GM12878 (cell line): ENCODE data around the gene PPDPF. TPM values are rescaled to one million over a fixed set of nuclear protein-coding genes. Genes with fewer than 3 reads are reported as not detected.

ENCODE experiments used
- ATAC-seq: fragments of 200-7000 bp; cut with Tn5 transposase; 3 replicates; pipeline ENCODE4 v1.9.1; 2020; ENCODE audit warnings: mild to moderate bottlenecking, moderate library complexity
- BruUV-seq: library from RNA; stranded (reverse); fragments of 400-500 nt; replicated peaks from 2 replicates; lab custom pipeline; 2021; lab: Mats Ljungman, UMichigan
- CTCF ChIA-PET: fragments of 300-600 bp; sonication (Branson Sonifier 250); formaldehyde crosslinking; extraction: SDS; loops from one replicate; lab custom pipeline; 2021; ENCODE audit warnings: inconsistent platforms; lab: Yijun Ruan, JAX
- POLR2A ChIA-PET: fragments of 350-600 bp; formaldehyde crosslinking; extraction: SDS; loops from one replicate; lab custom pipeline; 2021; ENCODE audit warnings: inconsistent platforms; lab: Charles Lee
- RAD21 ChIA-PET: fragments of 300-600 bp; sonication (Branson Sonifier 250); formaldehyde crosslinking; loops from one replicate; lab custom pipeline; 2023; ENCODE audit warnings: antibody characterized with exemption; ENCODE audit not compliant: unreplicated experiment; lab: Charles Lee
- SMC1A ChIA-PET: fragments of 300-600 bp; sonication (Branson Sonifier 250); formaldehyde crosslinking; loops from one replicate; lab custom pipeline; 2023; ENCODE audit not compliant: unreplicated experiment, uncharacterized antibody; lab: Charles Lee
- DNase-seq: peaks from one replicate; pipeline ENCODE4 v3.0.0-alpha.2; 2011; ENCODE audit warnings: low read depth, low spot score
- FAIRE-seq: peaks from 3 replicates; lab custom pipeline; 2011; peaks lifted over from hg19 to GRCh38; lab: Jason Lieb, UNC
- H2AFZ ChIP-seq: 2 replicates; pipeline ENCODE4 v1.6.0; 2011; ENCODE audit warnings: low read depth, low read length, control low read depth; ENCODE audit not compliant: control insufficient read depth
- H3K27ac ChIP-seq: 2 replicates; pipeline ENCODE4 v1.5.1; 2011; ENCODE audit warnings: control low read depth; ENCODE audit not compliant: control insufficient read depth, insufficient read depth
- H3K27me3 ChIP-seq, 2 experiments: replicated peaks in 1 of 2; 2 replicates each; pipeline versions ENCODE4 v1.6.0 to v1.6.1; 2011; ENCODE audit warnings: low read length in 1 of 2; ENCODE audit not compliant: control insufficient read depth in 2 of 2, insufficient read depth in 2 of 2
- H3K36me3 ChIP-seq, 2 experiments: 2 replicates each; pipeline ENCODE4 v1.5.1; 2011; ENCODE audit warnings: low read length in 1 of 2; ENCODE audit not compliant: control insufficient read depth in 2 of 2, insufficient read depth in 2 of 2
- H3K4me1 ChIP-seq: 2 replicates; pipeline ENCODE4 v1.6.1; 2011; ENCODE audit warnings: mild to moderate bottlenecking, low read length, moderate library complexity, mixed read lengths; ENCODE audit not compliant: control insufficient read depth, insufficient read depth
- H3K4me2 ChIP-seq: 2 replicates; pipeline ENCODE4 v1.6.0; 2011; ENCODE audit warnings: control low read depth; ENCODE audit not compliant: control insufficient read depth, insufficient read depth
- H3K4me3 ChIP-seq: fragments of 200-600 bp; sonication (generic); 2 replicates; pipeline ENCODE4 v1.5.1; 2016
- H3K79me2 ChIP-seq: 2 replicates; pipeline ENCODE4 v1.6.0; 2011; ENCODE audit warnings: low read length; ENCODE audit not compliant: control insufficient read depth, insufficient read depth
- H3K9ac ChIP-seq: 2 replicates; pipeline ENCODE4 v1.8.0; 2011; ENCODE audit warnings: low read length, control low read depth, mixed read lengths; ENCODE audit not compliant: control insufficient read depth, insufficient read depth
- H3K9me3 ChIP-seq: replicated peaks from 3 replicates; pipeline ENCODE4 v1.5.1; 2011; ENCODE audit warnings: mild to moderate bottlenecking, low read length; ENCODE audit not compliant: control insufficient read depth, insufficient read depth
- H4K20me1 ChIP-seq: 2 replicates; pipeline ENCODE4 v1.6.0; 2011; ENCODE audit not compliant: control insufficient read depth, insufficient read depth
- EGR1 ChIP-seq, 2 experiments: IDR thresholded peaks; 1 replicate in 1 of 2; 2 replicates in 1 of 2; pipeline ENCODE4 v1.6.1; 2011 to 2012; ENCODE audit warnings: low read depth in 2 of 2, low read length in 2 of 2, borderline replicate concordance in 1 of 2, mild to moderate bottlenecking in 1 of 2, moderate library complexity in 1 of 2
- EP300 ChIP-seq, 2 experiments: fragments of 150-350 bp in 1 of 2; IDR thresholded peaks; 2 replicates each; pipeline ENCODE4 v1.6.1; 2011 to 2012; ENCODE audit warnings: low read depth in 2 of 2, low read length in 2 of 2, borderline replicate concordance in 1 of 2, improper control_type of control experiment in 1 of 2, inconsistent platforms in 1 of 2; ENCODE audit not compliant: control insufficient read depth in 1 of 2
- JUNB ChIP-seq: IDR thresholded peaks from 2 replicates; pipeline ENCODE4 v1.6.1; 2016; ENCODE audit warnings: antibody characterized with exemption, mild to moderate bottlenecking
- MEF2A ChIP-seq: IDR thresholded peaks from 2 replicates; pipeline ENCODE4 v1.6.1; 2011; ENCODE audit warnings: low read depth, mild to moderate bottlenecking, low read length, moderate library complexity; ENCODE audit not compliant: insufficient read depth
- MEF2B ChIP-seq: fragments of 450-650 bp; IDR thresholded peaks from 2 replicates; pipeline ENCODE4 v1.6.1; 2018; ENCODE audit warnings: mild to moderate bottlenecking, moderate library complexity; ENCODE audit not compliant: partially characterized antibody, poor library complexity, severe bottlenecking
- MTA3 ChIP-seq: IDR thresholded peaks from 2 replicates; pipeline ENCODE4 v1.6.1; 2012; ENCODE audit warnings: low read length, inconsistent platforms, borderline replicate concordance
- MXI1 ChIP-seq: fragments of 150-350 bp; IDR thresholded peaks from 2 replicates; pipeline ENCODE4 v1.6.1; 2011; ENCODE audit warnings: low read depth, mild to moderate bottlenecking, inconsistent platforms, low read length, improper control_type of control experiment
- NFYA ChIP-seq: IDR thresholded peaks from 2 replicates; pipeline ENCODE4 v1.6.1; 2011; ENCODE audit warnings: low read depth, mild to moderate bottlenecking, low read length, improper control_type of control experiment, borderline replicate concordance
- PML ChIP-seq: IDR thresholded peaks from 2 replicates; pipeline ENCODE4 v1.6.1; 2012; ENCODE audit warnings: low read length, inconsistent platforms
- PRDM15 ChIP-seq: fragments of 450-650 bp; formaldehyde crosslinking; IDR thresholded peaks from 2 replicates; pipeline ENCODE4 v1.4.0; 2020; ENCODE audit warnings: mild to moderate bottlenecking, moderate library complexity
- RBBP5 ChIP-seq: fragments of 200-600 bp; sonication (generic); conservative IDR thresholded peaks from 2 replicates; pipeline ENCODE4 v1.6.1; 2016
- RCOR1 ChIP-seq: conservative IDR thresholded peaks from 2 replicates; pipeline ENCODE4 v1.6.1; 2012; ENCODE audit warnings: low read depth, low read length, improper control_type of control experiment
- SMAD1 ChIP-seq: fragments of 450-650 bp; IDR thresholded peaks from 2 replicates; pipeline ENCODE4 v1.6.1; 2018; ENCODE audit warnings: mild to moderate bottlenecking, low read depth; ENCODE audit not compliant: partially characterized antibody
- TAF1 ChIP-seq: IDR thresholded peaks from 2 replicates; pipeline ENCODE4 v1.6.1; 2011; ENCODE audit warnings: mild to moderate bottlenecking, low read depth, low read length, borderline replicate concordance
- TARDBP ChIP-seq: IDR thresholded peaks from 2 replicates; pipeline ENCODE4 v1.6.1; 2016; ENCODE audit warnings: borderline replicate concordance
- USF2 ChIP-seq: IDR thresholded peaks from 2 replicates; pipeline ENCODE4 v1.6.1; 2011; ENCODE audit warnings: low read depth, low read length, improper control_type of control experiment, borderline replicate concordance
- ZNF207 ChIP-seq: fragments of 450-650 bp; IDR thresholded peaks from 2 replicates; pipeline ENCODE4 v1.6.1; 2014; ENCODE audit warnings: antibody characterized with exemption, mild to moderate bottlenecking, borderline replicate concordance
- WGBS: methylation state at CpG from one replicate; pipeline ENCODE4 v1.1.6; 2016; ENCODE audit warnings: low lambda C conversion rate; ENCODE audit not compliant: insufficient replicate concordance, insufficient coverage; ENCODE audit errors: missing lambda C conversion rate; 5-methylcytosine and 5-hydroxymethylcytosine counted together
- in situ Hi-C: fragments of 300-500 bp; cut with MboI; formaldehyde crosslinking; loops from 9 replicates; pipeline ENCODE4 v1.14.3; 2018; ENCODE audit warnings: mixed read lengths
- intact Hi-C: fragments of 100-400 bp; cut with micrococcal nuclease; formaldehyde crosslinking; loops from one replicate; pipeline ENCODE4 v1.14.2; 2022; ENCODE audit not compliant: unreplicated experiment
- polyA plus RNA-seq, 11 experiments: library from polyadenylated mRNA; depleted of rRNA in 4 of 11; unstranded in 6 of 11; stranded (reverse) in 5 of 11; fragments of >200 nt; fragmentation: Nextera tagmentation in 4 of 11; fragmentation: Illumina TruSeq in 1 of 11; extraction: Ambion mirVana in 4 of 11; extraction: Trizol in 1 of 11; gene quantifications; 1 replicate in 1 of 11; 2 replicates in 10 of 11; pipeline versions ENCODE4 v1.2.1 to v1.2.3, GENCODE V29; 2011 to 2016; ENCODE audit warnings: inconsistent platforms in 2 of 11, missing spikeins in 2 of 11, low read depth in 1 of 11
- total RNA-seq, 4 experiments: library from RNA; depleted of rRNA in 3 of 4; stranded (reverse); fragments of >200 nt in 3 of 4; fragmentation: Illumina TruSeq in 1 of 4; extraction: Trizol in 1 of 4; gene quantifications; 2 replicates each; pipeline versions ENCODE4 v1.2.1 to v1.2.3, GENCODE V29; 2013 to 2021
- TF ChIP-seq, protein P1 (sequence below): fragments of 150-350 bp; IDR thresholded peaks from 2 replicates; pipeline ENCODE4 v1.6.1; 2014; ENCODE audit warnings: mild to moderate bottlenecking, low read depth, low read length

Gene PPDPF
- total and polyA plus RNA-seq, 10 of the 15 experiments (the other 5 are each of a cell fraction or from before 2014, with no cell fraction given) = 0.32 to 154 (median 22.8) TPM

DNA sequence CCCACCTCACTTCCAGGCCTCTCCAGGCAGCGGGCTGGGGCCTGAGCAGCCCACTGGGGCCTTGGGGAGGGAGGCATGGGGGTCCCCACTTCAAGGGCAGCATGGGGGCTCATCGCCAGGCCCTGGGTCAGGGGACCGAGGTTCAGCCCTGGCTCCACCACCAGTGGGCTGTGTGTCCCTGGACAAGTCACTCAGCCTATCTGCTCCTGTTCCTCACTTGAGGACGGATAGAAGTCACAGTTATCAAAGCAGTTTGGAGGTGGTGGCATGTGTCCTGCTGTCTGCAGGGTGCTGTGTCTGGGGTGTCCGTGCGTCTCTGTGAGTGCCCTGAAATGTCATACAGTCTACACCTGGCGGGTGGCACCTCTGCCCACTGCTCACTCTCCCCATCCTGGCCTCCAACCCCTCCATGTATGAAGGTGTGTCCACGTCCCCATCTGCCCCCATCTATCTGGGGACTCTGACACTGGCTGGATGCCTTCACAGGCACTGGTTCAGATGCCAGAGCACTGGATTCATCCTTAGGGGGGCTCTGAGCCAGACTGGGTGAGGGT is 25.3 kb upstream of the PPDPF start:
- BruUV-seq = no TSS peak
- CTCF ChIA-PET = interaction anchor here (0.7 to 2.6 kb wide), 5 partner anchors 20 to 598 kb away, joined by 3 to 19 read pairs (median 3); partner anchors contain the start of gene PTK6
- intact Hi-C loops = no loop called here
- TF ChIP-seq RBBP5 (no peak), TARDBP (no peak), USF2 (no peak), MEF2A (no peak), PRDM15 (no peak), ZNF207 (no peak), MXI1 (no peak), SMAD1 (no peak), MEF2B (no peak), PML (no peak), JUNB (no peak), MTA3 (no peak), EGR1 (IDR thresholded peaks at IDR 0.05; ENCODE audit: borderline replicate concordance in 1 of 2, low read depth in 2 of 2, low read length in 2 of 2) (no peak), EP300 (IDR thresholded peaks at IDR 0.05; ENCODE audit: borderline replicate concordance in 1 of 2, control insufficient read depth in 1 of 2, low read depth in 2 of 2, low read length in 2 of 2) (no peak), RCOR1 (no peak), NFYA (no peak), TAF1 (no peak)
- TF ChIP-seq, protein P1, sequence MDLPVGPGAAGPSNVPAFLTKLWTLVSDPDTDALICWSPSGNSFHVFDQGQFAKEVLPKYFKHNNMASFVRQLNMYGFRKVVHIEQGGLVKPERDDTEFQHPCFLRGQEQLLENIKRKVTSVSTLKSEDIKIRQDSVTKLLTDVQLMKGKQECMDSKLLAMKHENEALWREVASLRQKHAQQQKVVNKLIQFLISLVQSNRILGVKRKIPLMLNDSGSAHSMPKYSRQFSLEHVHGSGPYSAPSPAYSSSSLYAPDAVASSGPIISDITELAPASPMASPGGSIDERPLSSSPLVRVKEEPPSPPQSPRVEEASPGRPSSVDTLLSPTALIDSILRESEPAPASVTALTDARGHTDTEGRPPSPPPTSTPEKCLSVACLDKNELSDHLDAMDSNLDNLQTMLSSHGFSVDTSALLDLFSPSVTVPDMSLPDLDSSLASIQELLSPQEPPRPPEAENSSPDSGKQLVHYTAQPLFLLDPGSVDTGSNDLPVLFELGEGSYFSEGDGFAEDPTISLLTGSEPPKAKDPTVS = no peak

More for the DNA sequence above, 25.3 kb upstream of the PPDPF start:
- in situ Hi-C loops = no loop called here
- Histone ChIP-seq H3K79me2 (no peaks in the 10 kb centered on the region), H3K4me3 (no peak overlapping the region), H3K9ac (no peak overlapping the region), H3K36me3 (no peaks in the 10 kb centered on the region), H3K27ac (no peak overlapping the region), H2AFZ (no peak overlapping the region), H4K20me1 (no peaks in the 10 kb centered on the region), H3K4me2 (no peak overlapping the region), H3K27me3 (peaks cover 1 to 4% of the 10 kb centered on the region in 2 experiments; a peak in 3 of 4 replicates), H3K9me3 (no peaks in the 10 kb centered on the region), H3K4me1 (no peaks in the 10 kb centered on the region)
- ChIA-PET RAD21 (no interaction called here), POLR2A (no interaction called here), SMC1A (no interaction called here)
- DNase-seq = no peak
- FAIRE-seq = no peak
- 45% methylated on average over 8 of the region's 8 CpGs for WGBS
- no peak for ATAC-seq
